Mesodermal cell (in vitro differentiated cells): Measurements from ENCODE around the gene MSRB1.
A peak's percentile ranks its signal among the peaks of the same experiment; 100 is the strongest.
"Not testable (repeated sequence)": the region's sequence is repeated elsewhere in the genome, so short reads cannot be mapped to it uniquely, and the experiment has no call there.

Source experiments
- H3K27ac ChIP-seq: 2 replicates; pipeline ENCODE4 v1.7.0; 2013; ENCODE audit warnings: mild to moderate bottlenecking, low read depth, low read length, moderate library complexity; ENCODE audit not compliant: severe bottlenecking
- H3K36me3 ChIP-seq: 2 replicates; pipeline ENCODE4 v1.7.1; 2013; ENCODE audit warnings: mild to moderate bottlenecking, low read length, moderate library complexity; ENCODE audit not compliant: control insufficient read depth, insufficient read depth
- H3K4me1 ChIP-seq: one replicate; pipeline ENCODE4 v1.7.1; 2013; ENCODE audit warnings: mild to moderate bottlenecking, low read length; ENCODE audit not compliant: insufficient read depth, control insufficient read depth, poor library complexity, severe bottlenecking
- H3K4me3 ChIP-seq: 2 replicates; pipeline ENCODE4 v1.7.0; 2013; ENCODE audit warnings: low read length, control low read depth, mild to moderate bottlenecking; ENCODE audit not compliant: insufficient read depth, poor library complexity, severe bottlenecking; ENCODE audit errors: extremely low read depth
- H3K9me3 ChIP-seq: 2 replicates; pipeline ENCODE4 v1.7.1; 2013; ENCODE audit warnings: mild to moderate bottlenecking, low read length, moderate library complexity; ENCODE audit not compliant: control insufficient read depth
- WGBS, 2 experiments: methylation state at CpG; one replicate each; pipeline ENCODE4 v1.1.5; 2013; ENCODE audit warnings: missing lambda C conversion rate in 2 of 2; ENCODE audit not compliant: insufficient coverage in 2 of 2; 5-methylcytosine and 5-hydroxymethylcytosine counted together

MSRB1 gene

DNA sequence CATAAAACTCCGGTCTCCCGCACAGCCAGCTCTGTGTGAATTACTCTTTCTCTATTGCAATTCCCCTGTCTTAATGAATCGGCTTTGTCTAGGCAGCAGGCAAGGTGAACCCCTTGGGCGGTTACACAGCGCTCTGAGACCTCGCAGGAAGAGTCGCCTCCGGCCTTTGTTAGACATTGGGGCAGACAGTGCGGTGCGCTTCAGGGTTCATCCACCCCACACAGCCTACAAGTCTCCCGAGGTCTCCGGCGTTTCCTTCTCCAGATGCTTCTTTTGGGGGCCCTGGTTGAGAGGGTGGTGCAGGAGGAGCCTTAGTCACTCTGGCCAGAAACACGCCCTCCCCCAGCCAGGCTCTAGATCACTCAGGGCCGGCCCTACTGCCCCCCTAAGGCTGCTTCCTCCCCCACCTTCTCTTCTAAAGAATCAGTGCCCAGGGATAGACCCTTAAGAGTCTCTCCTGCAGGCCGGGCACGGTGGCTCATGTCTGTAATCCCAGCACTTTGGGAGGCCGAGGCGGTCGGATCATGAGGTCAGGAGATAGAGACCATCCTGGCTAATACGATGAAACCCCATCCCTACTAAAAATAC lies 1.7 kb upstream of the MSRB1 start:
- Histone ChIP-seq H3K4me1 (peaks cover 4% of the 10 kb centered on the region), H3K27ac (no peak overlapping the region), H3K4me3 (no peak overlapping the region), H3K9me3 (no peaks in the 10 kb centered on the region), H3K36me3 (peaks cover 6% of the 10 kb centered on the region)
- WGBS, 2 experiments: 97% methylated on average over 6 to 14 of the region's 21 CpGs

DNA sequence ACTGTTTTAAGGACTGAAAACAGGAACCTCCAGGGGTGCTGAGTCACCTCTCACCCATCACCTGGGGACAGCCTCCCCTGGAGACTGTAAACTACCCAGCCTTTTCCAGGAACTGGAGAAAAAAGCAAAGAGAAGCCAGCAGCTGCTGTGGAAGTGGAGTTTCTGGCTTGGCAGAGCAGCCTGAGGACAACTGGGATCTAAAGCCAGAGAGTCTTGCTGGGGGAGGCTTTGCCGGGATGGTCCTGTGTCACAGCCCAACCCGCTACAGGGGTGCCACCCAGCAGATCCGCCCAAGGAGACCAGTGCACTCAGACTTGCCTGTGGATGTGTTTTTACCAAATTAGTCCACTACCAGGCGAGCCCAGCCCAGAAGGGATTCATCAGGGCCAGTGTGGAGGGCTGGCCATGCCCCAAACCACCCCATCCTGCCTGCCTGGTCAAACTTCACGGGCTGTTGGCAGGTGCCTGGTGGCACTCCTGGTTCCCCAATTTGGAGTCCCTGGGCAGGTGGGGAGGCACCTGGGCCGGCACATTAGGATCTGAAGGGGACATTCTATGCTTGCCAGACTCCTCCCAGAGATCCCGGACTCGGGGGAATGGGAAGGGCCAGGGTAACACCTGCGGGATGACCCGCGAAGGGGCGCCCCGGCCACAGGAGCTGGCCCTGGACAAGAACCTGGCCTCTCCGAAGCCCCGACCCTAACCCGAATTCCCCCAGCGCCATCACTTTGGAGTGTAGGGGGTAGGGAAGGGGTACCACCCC lies 771 bp downstream of the MSRB1 start:
- peak overlapping the region; percentile 76 for H3K4me3 ChIP-seq
- peaks cover 4% of the 10 kb centered on the region for H3K4me1 ChIP-seq
- H3K36me3 ChIP-seq: peaks cover 23% of the 10 kb centered on the region
- no peak overlapping the region for H3K27ac ChIP-seq
- H3K9me3 ChIP-seq: no peaks in the 10 kb centered on the region
- WGBS, 2 experiments: 48 to 80% methylated on average over 5 to 11 of the region's 17 CpGs

DNA sequence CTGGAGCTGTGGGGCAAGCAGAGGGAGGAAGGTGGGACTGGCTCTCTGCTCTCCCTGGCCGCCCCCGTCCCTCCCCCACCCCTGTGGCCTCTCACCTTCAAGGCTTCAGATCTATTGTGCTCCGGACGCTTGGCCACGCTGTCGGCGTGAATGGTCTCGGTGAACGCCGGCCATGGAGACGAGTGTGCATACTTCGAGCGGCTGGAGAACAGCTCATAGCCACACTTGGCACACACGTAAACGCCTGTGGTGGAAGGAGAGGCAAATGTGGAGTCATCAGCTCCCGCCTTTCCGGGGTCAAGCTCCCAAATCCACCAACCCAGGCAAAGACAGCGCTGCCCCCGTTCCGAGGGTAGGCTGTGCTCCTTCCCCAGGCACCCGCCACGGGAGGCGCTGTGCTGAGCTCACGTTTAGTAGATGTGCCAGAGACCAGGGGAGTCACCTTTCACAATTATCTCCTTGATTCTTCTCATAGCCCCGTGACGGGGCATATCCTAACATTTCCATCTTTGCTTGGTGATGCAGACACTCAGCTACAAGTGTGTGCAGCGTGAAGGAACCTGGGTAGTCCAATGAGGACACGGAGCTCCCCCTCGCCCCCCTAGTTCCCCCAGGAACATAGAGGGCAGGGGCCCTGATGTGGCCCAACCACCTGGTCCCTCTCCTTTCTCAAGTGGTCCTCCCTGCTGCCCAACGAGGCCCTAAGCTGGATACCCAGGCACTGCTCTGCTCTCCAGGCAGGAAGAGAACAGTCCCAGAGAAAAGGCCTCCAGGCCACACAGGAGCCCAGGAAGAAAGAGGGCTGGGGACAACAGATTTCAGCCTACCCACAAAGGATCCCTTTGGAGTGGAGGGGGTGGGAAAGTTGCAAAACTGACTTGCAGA lies 1.6 kb downstream of the MSRB1 start:
- WGBS, 2 experiments: 82 to 90% methylated on average over 20 to 27 of the region's 30 CpGs
- peaks cover 23% of the 10 kb centered on the region for H3K36me3 ChIP-seq
- H3K9me3 ChIP-seq: no peaks in the 10 kb centered on the region
- peaks cover 4% of the 10 kb centered on the region for H3K4me1 ChIP-seq
- H3K27ac ChIP-seq: no peak overlapping the region
- no peak overlapping the region for H3K4me3 ChIP-seq

DNA sequence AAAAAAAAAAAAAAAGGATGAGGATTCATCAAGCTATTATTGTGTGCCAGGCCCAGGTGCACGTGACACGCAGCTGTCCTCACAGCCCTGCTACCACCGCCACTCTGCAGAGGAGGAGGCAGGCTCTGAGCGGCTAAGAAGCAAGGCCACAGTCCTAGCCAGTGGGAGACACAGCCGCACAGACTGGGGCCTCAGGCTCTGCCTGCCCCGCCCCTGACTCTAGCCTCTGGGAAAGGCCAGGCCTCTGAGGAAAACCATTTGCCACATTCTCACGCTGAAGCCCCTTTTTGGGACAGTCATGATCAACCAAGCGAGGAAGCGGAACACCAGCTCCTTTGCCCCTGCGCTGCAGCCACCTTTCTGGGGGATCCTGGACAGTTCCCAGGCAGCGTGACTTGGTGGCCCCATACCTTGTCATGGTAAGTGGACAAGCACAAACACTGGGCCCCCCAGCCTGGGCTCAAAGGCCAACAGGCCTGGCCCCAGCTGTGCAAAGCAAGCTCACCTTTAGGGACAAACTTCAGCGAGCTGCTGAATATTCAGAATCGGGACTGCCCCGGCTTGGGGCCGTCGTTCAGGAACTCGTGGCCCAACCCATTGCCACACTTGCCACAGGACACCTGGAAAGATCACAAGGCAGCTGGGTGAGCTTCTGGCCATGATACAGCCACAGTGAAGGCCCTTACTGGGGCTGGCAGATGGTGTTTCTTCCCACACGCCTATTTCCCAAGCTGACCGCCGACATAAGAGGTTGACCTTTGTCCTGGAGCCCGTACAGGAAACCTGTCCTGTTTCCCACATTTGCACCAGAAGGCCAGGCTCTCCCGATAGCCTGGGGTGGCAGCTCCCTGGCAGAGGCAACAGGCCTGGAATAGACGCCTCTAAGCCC lies 2.5 kb downstream of the MSRB1 start:
- Histone ChIP-seq H3K4me3 (no peak overlapping the region), H3K4me1 (peaks cover 4% of the 10 kb centered on the region), H3K27ac (no peak overlapping the region), H3K9me3 (no peaks in the 10 kb centered on the region), H3K36me3 (peaks cover 23% of the 10 kb centered on the region)
- 95 to 97% methylated on average over 21 to 23 of the region's 23 CpGs for WGBS, 2 experiments

DNA sequence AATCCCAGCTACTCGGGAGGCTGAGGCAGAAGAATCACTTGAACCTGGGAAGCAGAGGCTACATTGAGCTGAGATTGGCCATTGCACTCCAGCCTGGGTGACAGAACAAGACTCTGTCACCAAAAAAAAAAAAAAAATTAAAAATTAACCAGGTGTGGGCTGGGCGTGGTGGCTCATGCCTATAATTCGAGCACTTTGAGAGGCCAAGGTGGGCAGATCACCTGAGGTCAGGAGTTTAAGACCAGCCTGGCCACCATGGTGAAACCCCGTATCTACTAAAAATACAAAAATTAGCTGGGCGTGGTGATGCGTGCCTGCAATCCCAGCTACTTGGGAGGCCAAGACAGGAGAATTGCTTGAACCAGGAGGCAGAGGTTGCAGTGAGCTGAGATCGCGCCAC lies 3.2 kb downstream of the MSRB1 start:
- not testable (repeated sequence) for H3K4me1 ChIP-seq, H3K9me3 ChIP-seq, H3K4me3 ChIP-seq, H3K27ac ChIP-seq
- 97 to 99% methylated on average over 8 of the region's 8 CpGs for WGBS, 2 experiments
- H3K36me3 ChIP-seq: peaks cover 23% of the 10 kb centered on the region

DNA sequence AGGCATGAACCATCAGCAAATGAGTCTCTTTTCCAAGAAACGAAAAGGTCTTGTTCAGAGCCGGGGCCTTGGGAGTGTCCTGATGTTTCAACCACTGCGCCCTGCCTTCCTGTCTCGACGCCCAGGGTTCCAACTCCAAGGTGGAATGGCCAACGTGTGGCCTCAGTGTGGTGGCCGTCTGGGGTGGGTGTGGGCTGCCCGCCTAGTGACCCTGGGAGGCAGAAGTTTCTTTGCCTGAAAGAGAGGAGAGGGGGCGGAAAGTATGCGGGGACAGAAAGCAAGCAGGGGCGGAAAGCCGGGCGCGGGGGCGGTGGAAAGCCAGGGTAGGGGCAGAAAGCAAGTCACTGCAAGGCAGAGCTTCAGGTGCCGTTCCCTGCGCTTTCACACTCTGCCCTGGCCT lies 4.1 kb downstream of the MSRB1 start:
- 96 to 97% methylated on average over 15 to 17 of the region's 17 CpGs for WGBS, 2 experiments
- H3K4me3 ChIP-seq: no peak overlapping the region
- H3K36me3 ChIP-seq: peaks cover 23% of the 10 kb centered on the region
- no peak overlapping the region for H3K27ac ChIP-seq
- no peaks in the 10 kb centered on the region for H3K9me3 ChIP-seq
- peaks cover 4% of the 10 kb centered on the region for H3K4me1 ChIP-seq

DNA sequence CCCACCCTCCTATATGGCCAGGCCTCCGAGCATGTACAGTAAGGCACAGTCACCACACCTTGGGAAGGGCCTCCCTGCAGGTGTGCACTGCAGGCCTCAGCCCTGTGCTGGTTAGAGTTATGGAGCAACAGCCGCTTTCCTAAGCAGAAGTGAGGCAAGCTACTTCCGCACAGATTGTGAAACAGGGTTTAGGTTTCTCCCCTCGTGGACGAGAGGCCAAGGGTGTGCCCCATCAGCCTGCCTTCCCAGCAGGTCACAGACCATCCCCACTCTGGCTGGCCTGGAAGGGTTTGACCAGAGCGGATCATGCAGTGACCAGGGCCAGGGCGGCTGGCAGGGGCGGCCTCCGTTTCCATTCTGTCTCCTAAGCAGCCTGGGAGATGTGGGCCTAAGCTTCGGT lies 4.7 kb downstream of the MSRB1 start:
- Histone ChIP-seq H3K4me1 (peaks cover 4% of the 10 kb centered on the region), H3K27ac (no peak overlapping the region), H3K9me3 (no peaks in the 10 kb centered on the region), H3K36me3 (peaks cover 23% of the 10 kb centered on the region), H3K4me3 (no peak overlapping the region)
- 91 to 99% methylated on average over 9 to 10 of the region's 10 CpGs for WGBS, 2 experiments

DNA sequence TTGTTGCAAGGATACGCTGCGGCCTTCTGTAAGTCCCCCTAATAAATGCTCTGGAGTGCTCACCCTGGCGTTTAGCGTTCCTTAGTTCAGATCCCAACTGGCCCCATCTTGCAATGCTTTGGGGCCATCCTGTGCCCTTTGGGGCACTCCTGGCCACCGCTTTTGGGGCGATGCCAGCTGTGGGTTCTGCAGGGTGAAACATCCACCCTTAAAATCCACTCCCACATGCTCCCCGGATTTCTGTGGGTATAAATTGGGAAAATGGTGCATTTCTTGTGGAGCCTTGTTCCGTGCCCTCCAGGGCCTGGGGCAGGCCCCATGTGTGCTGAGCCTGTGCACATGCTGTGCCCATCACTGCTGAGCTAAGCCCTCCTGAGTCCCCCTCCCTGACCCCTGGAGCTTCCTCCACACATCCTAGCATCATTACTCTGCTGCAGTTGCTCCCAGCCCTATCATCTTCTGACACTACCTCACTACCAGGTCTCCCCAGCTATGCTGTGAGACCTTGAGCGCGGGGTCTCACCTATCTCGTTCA lies 6.0 kb downstream of the MSRB1 start:
- Histone ChIP-seq H3K36me3 (peaks cover 23% of the 10 kb centered on the region), H3K9me3 (no peaks in the 10 kb centered on the region), H3K27ac (no peak overlapping the region), H3K4me3 (no peak overlapping the region), H3K4me1 (peaks cover 1% of the 10 kb centered on the region)
- 91 to 100% methylated on average over 4 to 7 of the region's 11 CpGs for WGBS, 2 experiments

DNA sequence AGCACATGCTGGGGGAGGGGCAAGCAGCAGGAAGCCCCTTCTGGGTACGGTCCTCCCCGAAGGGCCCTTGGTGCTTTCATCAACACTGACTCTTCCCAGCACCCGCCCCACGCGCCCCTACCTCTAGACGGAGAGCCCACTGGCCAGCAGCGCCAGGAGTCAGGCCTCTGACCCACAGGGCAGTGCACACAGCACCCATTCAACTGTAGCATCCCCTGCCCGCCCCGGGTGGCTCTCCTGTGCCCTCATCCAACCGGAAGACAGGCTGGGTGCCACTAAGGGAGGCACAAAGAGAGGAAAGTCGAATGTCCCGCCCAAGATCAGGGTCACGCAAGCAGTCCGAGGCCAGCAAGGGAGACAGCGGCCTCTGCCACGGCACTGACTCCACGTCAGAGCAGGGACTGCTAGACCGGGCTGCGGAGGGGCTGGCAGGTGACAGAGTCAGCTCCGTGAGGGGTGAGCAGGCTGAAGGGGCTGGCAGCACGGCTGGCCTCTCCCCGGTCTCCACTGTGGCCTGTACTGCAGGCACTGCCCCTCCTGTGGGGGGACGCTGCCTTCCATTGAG lies 9.8 kb downstream of the MSRB1 start:
- Histone ChIP-seq H3K4me1 (no peaks in the 10 kb centered on the region), H3K27ac (no peak overlapping the region), H3K36me3 (peaks cover 4% of the 10 kb centered on the region), H3K4me3 (no peak overlapping the region), H3K9me3 (no peaks in the 10 kb centered on the region)
- WGBS, 2 experiments: 79 to 82% methylated on average over 17 to 20 of the region's 23 CpGs
